Measurements from ENCODE around the gene CAMK1D. TPM values are rescaled to one million over a fixed set of nuclear protein-coding genes. Genes with fewer than 3 reads are reported as not detected.

Gene CAMK1D
- total RNA-seq, 1 experiment from 2014 or later: 6.3 TPM

GRCh38 chr10:12869427-12869826 lies 520.1 kb downstream of the CAMK1D start:
- no peaks in the 10 kb centered on the region for H3K4me1 ChIP-seq (ENCODE audit: insufficient read depth, low read length)
- Mint-ChIP-seq H3K9me3 (peaks cover 0 to 2% of the 10 kb centered on the region in 2 experiments; a peak in 1 of 5 replicates), H3K27ac (no peak overlapping the region), H3K4me3 (no peak overlapping the region), H3K4me1 (no peaks in the 10 kb centered on the region), H3K27me3 (ENCODE audit: low read depth) (no peaks in the 10 kb centered on the region; the same call in 1 of the 2 replicates), H3K36me3 (ENCODE audit: insufficient read depth in 1 of 3, low read depth in 3 of 3) (no peaks in the 10 kb centered on the region)
- H4K8ac ChIP-seq (replicated peaks; ENCODE audit: insufficient read length, low read depth, low read length): no peak overlapping the region
- DNase-seq: no peak
- H2BK5ac ChIP-seq (ENCODE audit: insufficient read length, low read length): no peak overlapping the region
- no peak overlapping the region for H4K5ac ChIP-seq (ENCODE audit: insufficient read length, low read depth, low read length)
- H3K23ac ChIP-seq (ENCODE audit: insufficient read length, low read depth, low read length): no peak overlapping the region
- H3K56ac ChIP-seq (ENCODE audit: insufficient read length, low read depth, low read length): no peak overlapping the region
- H2BK20ac ChIP-seq (ENCODE audit: low read depth, low read length, poor library complexity, severe bottlenecking): no peak overlapping the region
- no peaks in the 10 kb centered on the region for H3K23me2 ChIP-seq (ENCODE audit: insufficient read length, low read depth, low read length, poor library complexity, severe bottlenecking)
- no peak overlapping the region for H3K9ac ChIP-seq (ENCODE audit: extremely low read depth, insufficient read length, low read length)
- H2AFZ ChIP-seq (ENCODE audit: low read length): no peak overlapping the region
- no peak overlapping the region for H4K91ac ChIP-seq (ENCODE audit: insufficient read length, low read depth, low read length)
- H3K79me2 ChIP-seq (ENCODE audit: insufficient read depth, low read length): no peaks in the 10 kb centered on the region
- H3K4me2 ChIP-seq (ENCODE audit: insufficient read depth, insufficient read length, low read length): no peak overlapping the region
- no peaks in the 10 kb centered on the region for H3K9me3 ChIP-seq (ENCODE audit: control insufficient read depth, low read depth, low read length)
- no peaks in the 10 kb centered on the region for H4K20me1 ChIP-seq (ENCODE audit: control insufficient read depth, insufficient read depth, insufficient read length)
- H3K27me3 ChIP-seq (ENCODE audit: insufficient read depth, low read length): no peaks in the 10 kb centered on the region
- H3K4ac ChIP-seq (ENCODE audit: low read depth, low read length): no peak overlapping the region
- H2BK12ac ChIP-seq (ENCODE audit: insufficient read length, low read depth, low read length): no peak overlapping the region
- no peaks in the 10 kb centered on the region for H3K79me1 ChIP-seq (ENCODE audit: insufficient read depth, low read depth, low read length, poor library complexity, severe bottlenecking)
- no peak overlapping the region for H2AK5ac ChIP-seq (ENCODE audit: insufficient read length, low read length)
- no peak overlapping the region for H3T11ph ChIP-seq (ENCODE audit: low read length)
- TF ChIP-seq, protein P1, sequence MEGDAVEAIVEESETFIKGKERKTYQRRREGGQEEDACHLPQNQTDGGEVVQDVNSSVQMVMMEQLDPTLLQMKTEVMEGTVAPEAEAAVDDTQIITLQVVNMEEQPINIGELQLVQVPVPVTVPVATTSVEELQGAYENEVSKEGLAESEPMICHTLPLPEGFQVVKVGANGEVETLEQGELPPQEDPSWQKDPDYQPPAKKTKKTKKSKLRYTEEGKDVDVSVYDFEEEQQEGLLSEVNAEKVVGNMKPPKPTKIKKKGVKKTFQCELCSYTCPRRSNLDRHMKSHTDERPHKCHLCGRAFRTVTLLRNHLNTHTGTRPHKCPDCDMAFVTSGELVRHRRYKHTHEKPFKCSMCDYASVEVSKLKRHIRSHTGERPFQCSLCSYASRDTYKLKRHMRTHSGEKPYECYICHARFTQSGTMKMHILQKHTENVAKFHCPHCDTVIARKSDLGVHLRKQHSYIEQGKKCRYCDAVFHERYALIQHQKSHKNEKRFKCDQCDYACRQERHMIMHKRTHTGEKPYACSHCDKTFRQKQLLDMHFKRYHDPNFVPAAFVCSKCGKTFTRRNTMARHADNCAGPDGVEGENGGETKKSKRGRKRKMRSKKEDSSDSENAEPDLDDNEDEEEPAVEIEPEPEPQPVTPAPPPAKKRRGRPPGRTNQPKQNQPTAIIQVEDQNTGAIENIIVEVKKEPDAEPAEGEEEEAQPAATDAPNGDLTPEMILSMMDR (conservative IDR thresholded peaks at IDR 0.05): no peak
- no peak overlapping the region for H3K14ac ChIP-seq (ENCODE audit: insufficient read depth, low read length)
- no CpG with 5 or more reads among the region's 3 CpGs for WGBS (ENCODE audit: extremely low coverage, insufficient read length, low lambda C conversion rate)
- no peak overlapping the region for H2BK15ac ChIP-seq (ENCODE audit: low read depth, low read length)
- H3K27ac ChIP-seq (ENCODE audit: insufficient read length, low read depth, low read length): no peak overlapping the region
- H2BK120ac ChIP-seq (ENCODE audit: low read depth, low read length, poor library complexity, severe bottlenecking): no peak overlapping the region
- no peak overlapping the region for H3K18ac ChIP-seq (ENCODE audit: insufficient read length, low read depth, low read length)

Data from H9 (cell line).